ENCODE measurements around the gene ANO4.

GRCh38 chr12:100932571-100932970 lies 138.0 kb downstream of the ANO4 start:
- TF ChIP-seq CTCF (IDR thresholded peaks at IDR 0.05; ENCODE audit: insufficient read depth, low read length, poor library complexity, severe bottlenecking) (no peak), EZH2phosphoT487 (conservative IDR thresholded peaks at IDR 0.05; ENCODE audit: low read length) (no peak)

All from SU-DHL-6 (cell line).